Peyer's patch (tissue), 4 donors: ENCODE measurements around the gene ZNF451.

Experiments used
- CTCF ChIP-seq, 6 experiments: fragments of 450-650 bp in 4 of 6; fragments of 200-600 bp in 2 of 6; sonication (generic) in 1 of 6; IDR thresholded peaks; one replicate each; pipeline ENCODE4 v1.5.1; 2017 to 2019; ENCODE audit warnings: antibody characterized with exemption in 6 of 6, mild to moderate bottlenecking in 3 of 6, moderate library complexity in 1 of 6
- POLR2A ChIP-seq, 2 donors: fragments of 450-650 bp; IDR thresholded peaks; one replicate each; pipeline ENCODE4 v1.5.1; 2017; ENCODE audit warnings: antibody characterized with exemption in 2 of 2, mild to moderate bottlenecking in 2 of 2, moderate library complexity in 2 of 2

DNA sequence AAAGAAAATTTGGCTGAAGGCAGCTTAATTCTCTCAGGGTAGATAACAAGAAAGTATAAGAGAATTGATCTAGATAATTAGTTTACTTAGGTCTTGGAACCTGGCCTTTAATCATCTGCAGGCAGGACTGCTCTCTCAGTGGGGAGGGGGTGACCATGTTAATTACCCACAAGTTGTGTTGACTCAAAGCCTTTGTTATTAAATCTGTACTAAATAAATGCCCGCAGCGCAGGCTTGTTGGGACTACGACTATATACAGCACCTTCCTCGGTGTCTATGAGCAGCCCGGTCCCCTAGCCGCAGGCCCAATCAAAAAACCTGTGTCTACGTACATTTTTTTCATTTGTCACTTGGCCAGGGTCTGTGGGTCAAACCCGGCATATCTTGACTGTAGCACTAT, 15.6 kb upstream of the ZNF451 start:
- TF ChIP-seq CTCF (IDR thresholded peaks at IDR 0.05) (no peak), POLR2A (IDR thresholded peaks at IDR 0.05) (no peak)
